HUES48 (cell line): Measurements from ENCODE around the gene SYP.
A peak's percentile ranks its signal among the peaks of the same experiment; 100 is the strongest.

Experiments used
- H3K27ac ChIP-seq: one replicate; pipeline ENCODE4 v1.7.0; 2013; ENCODE audit warnings: low read depth, low read length, inconsistent platforms
- H3K27me3 ChIP-seq: 2 replicates; pipeline ENCODE4 v1.6.1; 2013; ENCODE audit warnings: mild to moderate bottlenecking, low read length; ENCODE audit not compliant: control insufficient read depth, insufficient read depth
- H3K36me3 ChIP-seq: 2 replicates; pipeline ENCODE4 v1.6.1; 2013; ENCODE audit warnings: low read length; ENCODE audit not compliant: control insufficient read depth, insufficient read depth
- H3K4me1 ChIP-seq: 2 replicates; pipeline ENCODE4 v1.6.1; 2013; ENCODE audit warnings: mild to moderate bottlenecking, low read length; ENCODE audit not compliant: control insufficient read depth, insufficient read depth
- H3K4me3 ChIP-seq: 2 replicates; pipeline ENCODE4 v1.5.1; 2013; ENCODE audit warnings: mild to moderate bottlenecking, low read depth, low read length
- H3K9ac ChIP-seq: 2 replicates; pipeline ENCODE4 v1.6.1; 2013; ENCODE audit warnings: mild to moderate bottlenecking, low read depth, low read length, moderate library complexity
- H3K9me3 ChIP-seq: 2 replicates; pipeline ENCODE4 v1.6.1; 2013; ENCODE audit warnings: low read length; ENCODE audit not compliant: control insufficient read depth, insufficient read depth

The SYP gene

DNA sequence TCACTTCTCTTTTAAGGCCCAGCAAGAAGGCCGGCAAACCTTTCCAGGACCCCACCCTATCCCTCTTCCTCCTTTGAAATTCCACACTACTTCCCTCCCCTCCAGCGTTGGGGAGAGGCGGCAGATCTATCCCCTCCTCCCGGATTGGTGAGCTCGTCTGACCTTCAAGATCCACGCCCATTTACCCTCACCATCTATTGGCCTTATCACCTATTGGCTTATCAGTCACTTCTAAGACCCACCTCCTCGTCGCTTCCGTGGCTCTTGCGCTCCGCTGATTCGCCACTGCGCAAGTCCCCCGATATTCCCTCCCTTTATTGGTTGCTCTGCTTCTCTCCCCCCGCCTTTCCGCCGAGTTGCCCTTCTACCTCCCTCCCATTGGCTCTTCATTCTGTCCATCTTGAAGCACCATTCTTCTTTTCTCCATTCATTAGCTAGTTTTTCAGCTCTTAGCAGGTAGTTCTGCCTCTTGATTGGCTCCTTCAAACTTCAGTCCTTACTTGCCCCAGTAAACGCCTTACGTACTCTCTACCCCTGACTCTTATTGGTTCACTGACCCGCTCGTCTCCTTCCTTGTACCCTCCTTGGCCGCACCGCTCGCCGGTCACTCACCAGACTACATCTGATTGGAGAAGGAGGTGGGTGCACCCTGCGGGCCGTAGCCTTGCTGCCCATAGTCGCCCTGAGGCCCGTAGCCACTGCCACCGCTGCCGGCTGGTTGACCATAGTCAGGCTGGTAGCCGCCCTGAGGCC lies 9.0 kb downstream of the SYP start:
- H3K9ac ChIP-seq: peak overlapping the region; percentile 59
- H3K27me3 ChIP-seq: no peaks in the 10 kb centered on the region
- no peaks in the 10 kb centered on the region for H3K4me1 ChIP-seq
- peaks cover 36% of the 10 kb centered on the region; the same call in 1 of the 2 replicates for H3K9me3 ChIP-seq
- H3K27ac ChIP-seq: peak overlapping the region; percentile 91
- H3K4me3 ChIP-seq: peak overlapping the region; percentile 72
- no peaks in the 10 kb centered on the region for H3K36me3 ChIP-seq

DNA sequence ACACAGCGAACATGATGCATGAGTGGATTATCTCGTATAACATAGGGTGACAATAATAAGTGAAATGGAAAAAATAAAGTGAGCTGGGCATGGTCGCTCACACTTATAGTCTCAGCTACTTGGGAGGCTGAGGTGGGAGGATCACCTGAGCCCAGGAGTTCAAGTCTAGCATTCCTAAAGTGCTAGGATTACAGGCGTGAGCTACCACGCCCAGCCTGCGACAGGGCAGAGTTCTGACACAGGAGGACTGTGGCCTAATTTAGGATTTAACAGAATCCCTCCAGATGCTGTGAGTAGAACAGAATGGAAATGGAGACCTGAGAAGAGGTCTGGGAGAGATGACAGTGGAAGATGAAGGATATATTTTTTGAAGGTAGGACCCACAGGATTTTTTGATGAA lies 10.4 kb downstream of the SYP start:
- Histone ChIP-seq H3K9ac (no peak overlapping the region), H3K27ac (no peak overlapping the region), H3K27me3 (no peaks in the 10 kb centered on the region), H3K36me3 (no peaks in the 10 kb centered on the region), H3K9me3 (peaks cover 34% of the 10 kb centered on the region; the same call in 1 of the 2 replicates), H3K4me3 (no peak overlapping the region), H3K4me1 (no peaks in the 10 kb centered on the region)

DNA sequence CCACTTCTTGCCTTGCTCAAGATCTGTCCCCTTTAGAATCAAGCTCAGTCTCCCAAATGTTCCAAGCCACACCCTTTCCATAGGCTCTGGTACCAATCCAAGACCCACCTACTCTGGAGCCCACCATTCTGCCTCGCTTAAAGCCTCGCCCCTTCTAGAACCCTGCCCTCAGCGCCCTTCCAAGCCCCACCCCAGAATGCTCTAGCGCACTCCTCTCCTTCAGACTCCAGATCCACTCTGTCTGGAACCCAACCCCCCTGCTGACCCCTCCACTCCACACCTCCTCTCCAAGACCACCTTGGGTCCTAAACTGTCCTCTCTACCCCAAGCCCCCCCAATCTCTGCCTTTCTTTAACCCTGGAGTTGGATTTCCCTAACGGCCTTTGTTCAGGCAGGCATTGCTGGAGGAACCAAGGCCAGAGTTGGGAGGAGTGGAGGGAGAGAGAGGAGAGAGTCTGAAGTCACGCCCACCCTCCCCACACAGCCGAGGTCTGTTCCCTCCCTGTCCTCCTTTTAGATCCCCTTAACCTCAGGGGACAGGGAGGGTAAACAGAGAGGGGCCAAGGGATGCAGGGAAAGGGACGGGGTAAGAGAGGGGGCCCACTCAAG lies 11.4 kb downstream of the SYP start:
- Histone ChIP-seq H3K27ac (no peak overlapping the region), H3K4me1 (no peaks in the 10 kb centered on the region), H3K27me3 (no peaks in the 10 kb centered on the region), H3K9me3 (peaks cover 30% of the 10 kb centered on the region; the same call in 1 of the 2 replicates), H3K4me3 (no peak overlapping the region), H3K9ac (no peak overlapping the region), H3K36me3 (no peaks in the 10 kb centered on the region)

DNA sequence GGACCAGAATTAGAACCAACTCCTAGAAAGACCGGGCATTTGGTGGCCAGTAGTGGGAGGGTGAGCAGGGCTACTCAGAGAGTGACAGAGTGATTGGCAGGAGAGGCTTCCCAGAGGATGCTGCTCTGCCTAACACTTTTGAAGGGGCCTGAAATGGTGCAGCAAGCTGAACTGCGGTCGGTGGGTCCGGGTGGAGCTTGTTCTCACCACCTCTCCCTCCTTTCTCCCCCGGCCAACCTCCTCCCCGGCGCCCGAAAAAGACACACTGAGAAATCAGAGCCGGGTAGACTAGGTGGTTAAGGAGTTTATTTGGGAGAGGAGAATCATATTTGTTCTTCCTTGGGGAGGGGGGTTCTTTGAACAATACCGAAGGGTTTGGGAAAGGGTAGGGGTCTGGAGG lies 12.5 kb downstream of the SYP start:
- H3K27ac ChIP-seq: no peak overlapping the region
- peak overlapping the region; percentile 65; the same call in 1 of the 2 replicates for H3K4me3 ChIP-seq
- peaks cover 3% of the 10 kb centered on the region; the same call in 1 of the 2 replicates for H3K36me3 ChIP-seq
- H3K4me1 ChIP-seq: no peaks in the 10 kb centered on the region
- H3K27me3 ChIP-seq: no peaks in the 10 kb centered on the region
- no peak overlapping the region for H3K9ac ChIP-seq
- H3K9me3 ChIP-seq: peaks cover 26% of the 10 kb centered on the region

DNA sequence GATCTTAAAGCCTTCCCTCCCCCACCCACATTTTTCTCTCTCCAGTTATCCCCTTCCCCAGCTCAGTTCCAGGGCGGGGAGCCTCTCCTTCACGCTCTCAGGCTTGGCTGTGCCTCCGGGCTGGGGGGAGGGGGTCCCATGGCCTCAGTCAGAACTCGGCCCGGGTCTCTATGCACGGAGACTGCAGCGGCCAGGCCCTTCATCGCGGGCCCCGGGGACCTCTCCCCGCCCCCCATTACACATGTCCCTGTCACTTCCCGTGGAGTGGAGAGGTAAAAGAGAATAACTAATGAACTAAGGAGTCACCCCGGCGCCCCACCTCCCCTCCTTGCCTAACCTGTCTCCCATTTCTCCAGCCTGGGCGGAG lies 13.0 kb downstream of the SYP start:
- H3K36me3 ChIP-seq: peaks cover 3% of the 10 kb centered on the region
- peak overlapping the region; percentile 21 for H3K27ac ChIP-seq
- no peak overlapping the region for H3K9ac ChIP-seq
- H3K4me3 ChIP-seq: peak overlapping the region; percentile 65
- H3K27me3 ChIP-seq: no peaks in the 10 kb centered on the region
- no peaks in the 10 kb centered on the region for H3K4me1 ChIP-seq
- H3K9me3 ChIP-seq: peaks cover 31% of the 10 kb centered on the region

DNA sequence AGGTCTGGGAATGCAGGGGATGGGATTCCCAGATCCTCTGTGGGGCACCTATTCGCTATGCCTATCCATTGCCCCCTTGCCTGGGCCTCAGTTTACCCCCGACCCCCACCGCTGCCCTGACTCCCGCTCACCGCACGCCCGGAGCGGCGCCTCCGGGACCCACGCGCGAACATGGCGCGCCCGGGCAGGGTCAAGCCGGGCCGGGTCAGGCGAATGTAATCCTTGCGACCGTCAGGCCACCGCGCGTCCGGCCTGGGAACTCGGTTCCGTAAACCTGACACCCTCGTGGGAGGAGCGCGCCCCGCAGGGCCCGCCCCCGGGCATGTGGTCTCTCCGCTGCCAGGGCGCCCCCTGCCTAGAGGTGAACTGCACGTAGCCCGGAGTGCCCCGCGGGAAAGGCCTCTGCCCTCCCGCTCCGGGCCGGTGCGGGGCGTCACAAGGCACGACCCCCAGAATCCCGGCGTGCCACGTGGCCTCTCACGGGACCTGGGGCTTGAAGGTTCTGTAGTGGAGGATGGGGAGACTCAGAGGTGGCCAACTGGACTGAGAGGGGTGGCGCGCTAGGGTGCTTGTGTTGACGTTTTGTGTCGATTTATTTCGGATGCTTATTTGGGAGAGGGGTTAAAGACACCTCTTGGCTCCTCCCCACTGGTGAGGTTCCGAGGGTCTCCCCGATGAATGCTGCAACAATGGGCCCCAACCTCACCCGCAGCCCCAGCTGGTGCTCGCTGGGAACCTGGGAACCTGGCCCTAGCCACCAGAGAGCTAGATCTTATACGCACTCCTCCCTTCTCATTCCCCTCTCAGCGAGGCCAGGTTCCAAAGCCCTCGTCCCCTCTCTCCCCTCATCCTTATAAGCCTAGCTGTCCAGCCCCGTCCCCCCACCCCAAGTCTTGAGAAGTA lies 13.6 kb downstream of the SYP start, which contains the start of gene PRICKLE3:
PRICKLE3 (minus strand) TSS at position 249 of the 903 bp plus-strand sequence; CDS start at position 173, 76 bp downstream.
- H3K4me1 ChIP-seq: no peaks in the 10 kb centered on the region
- H3K36me3 ChIP-seq: peaks cover 3% of the 10 kb centered on the region
- peak within 1 kb of the TSS; percentile 42 for H3K27ac ChIP-seq
- peak within 1 kb of the TSS; percentile 65 for H3K4me3 ChIP-seq
- peaks cover 31% of the 10 kb centered on the region for H3K9me3 ChIP-seq
- no peaks in the 10 kb centered on the region for H3K27me3 ChIP-seq
- no peak within 1 kb of the TSS for H3K9ac ChIP-seq

DNA sequence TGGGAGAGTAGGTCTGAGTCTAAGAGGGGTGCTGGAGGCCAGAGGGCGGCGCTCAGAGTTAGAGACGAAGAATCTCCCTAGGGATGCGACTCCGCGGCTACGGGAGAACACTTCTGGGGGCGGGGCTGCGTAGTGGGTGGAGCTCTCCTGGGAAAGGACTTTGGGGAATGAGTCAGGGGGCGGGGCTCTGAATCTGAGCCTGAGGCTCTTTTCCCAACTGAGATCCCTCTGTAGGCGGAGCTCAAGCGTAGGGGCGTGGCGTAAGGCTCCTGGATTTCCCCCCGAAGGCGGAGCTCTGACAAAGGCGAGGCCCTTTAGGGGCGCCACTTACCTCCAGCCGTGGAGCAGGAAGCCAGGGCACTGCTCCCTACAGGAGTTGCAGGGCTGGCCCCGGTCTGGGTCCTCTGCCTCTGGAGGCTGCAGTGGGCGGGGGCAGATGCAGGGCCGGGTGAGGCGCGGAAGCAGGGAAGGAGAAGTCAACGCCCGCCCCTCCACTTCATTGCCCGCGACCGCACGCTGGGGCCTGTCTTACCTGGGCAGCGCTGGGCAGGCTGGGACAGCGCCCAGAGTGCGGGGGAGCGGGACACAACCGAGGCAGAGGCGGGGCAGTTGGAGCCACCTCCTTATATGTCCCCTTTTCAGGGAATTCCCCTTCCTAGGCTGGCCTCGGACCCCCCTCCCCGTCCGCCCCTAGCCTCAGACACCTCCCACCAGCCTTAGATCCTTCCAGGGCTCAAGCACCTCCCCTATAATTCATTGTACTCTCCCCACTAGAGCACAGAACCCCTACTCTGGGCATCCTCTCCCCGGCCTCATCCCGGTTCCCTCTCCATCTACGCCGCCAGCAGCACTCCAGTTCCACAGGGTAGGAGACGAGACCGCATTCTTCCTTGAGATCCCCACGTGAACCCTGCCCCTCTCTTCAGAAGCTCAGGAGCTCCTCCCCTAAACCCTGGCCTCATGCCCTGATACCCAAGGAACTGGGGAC lies 15.4 kb downstream of the SYP start:
- peak overlapping the region; percentile 61 for H3K27ac ChIP-seq
- no peaks in the 10 kb centered on the region for H3K4me1 ChIP-seq
- no peaks in the 10 kb centered on the region for H3K27me3 ChIP-seq
- peaks cover 35% of the 10 kb centered on the region for H3K9me3 ChIP-seq
- peak overlapping the region; percentile 57 for H3K4me3 ChIP-seq
- H3K36me3 ChIP-seq: peaks cover 3% of the 10 kb centered on the region
- no peak overlapping the region; the same call in 1 of the 2 replicates for H3K9ac ChIP-seq

DNA sequence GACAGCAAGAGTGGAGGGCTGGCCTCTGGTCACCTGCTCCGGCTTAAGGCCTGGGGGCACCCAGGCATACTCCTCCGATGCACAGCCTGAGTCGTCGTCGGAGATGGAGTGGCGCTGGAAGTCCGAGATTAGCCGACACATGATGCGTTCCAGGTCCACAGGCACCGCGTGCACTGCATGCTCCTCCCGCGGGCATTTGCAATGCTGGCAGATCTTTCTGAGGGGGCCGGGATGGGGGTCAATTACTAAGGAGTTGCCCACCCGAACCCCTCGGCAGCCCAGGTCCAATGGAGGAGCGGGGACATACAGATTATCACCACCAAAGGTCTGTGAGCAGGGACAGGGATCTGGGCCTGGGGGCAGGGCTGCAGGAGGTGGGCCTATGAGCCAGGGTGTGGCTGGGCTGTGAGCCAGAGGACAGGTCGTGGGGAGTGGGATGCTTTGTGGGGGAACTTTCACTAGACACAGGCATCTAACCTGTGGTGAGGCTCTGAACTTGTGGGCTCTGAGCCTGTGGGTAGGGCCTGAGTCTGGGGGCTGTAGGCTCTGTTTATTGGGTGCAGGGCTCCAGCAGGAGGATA lies 16.2 kb downstream of the SYP start:
- Histone ChIP-seq H3K9me3 (peaks cover 30% of the 10 kb centered on the region), H3K4me1 (no peaks in the 10 kb centered on the region), H3K4me3 (peak overlapping the region; percentile 40), H3K36me3 (peaks cover 3% of the 10 kb centered on the region), H3K27me3 (no peaks in the 10 kb centered on the region), H3K27ac (peak overlapping the region; percentile 54), H3K9ac (no peak overlapping the region)

DNA sequence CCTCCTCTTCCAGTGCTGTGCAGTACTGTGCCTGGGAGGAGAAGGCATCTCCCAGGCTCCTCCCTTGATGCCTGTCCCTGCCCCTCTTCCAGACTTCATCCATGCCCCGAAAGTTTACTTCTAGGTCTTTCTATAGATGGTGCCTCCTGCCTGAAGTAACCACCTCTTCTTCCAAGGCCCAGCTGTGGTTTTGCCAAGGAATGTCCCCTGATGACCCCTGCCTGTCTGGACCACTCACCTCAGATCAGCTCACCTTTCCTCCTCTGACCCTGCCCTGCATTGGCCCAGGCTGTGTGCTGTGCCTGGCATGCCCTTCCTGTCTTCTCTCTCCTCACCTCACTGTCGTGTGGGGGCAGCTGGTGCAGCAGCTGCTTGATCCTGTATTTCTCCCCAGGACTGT lies 20.6 kb downstream of the SYP start:
- no peak overlapping the region for H3K4me3 ChIP-seq
- no peaks in the 10 kb centered on the region for H3K4me1 ChIP-seq
- no peak overlapping the region for H3K9ac ChIP-seq
- H3K27ac ChIP-seq: no peak overlapping the region
- no peaks in the 10 kb centered on the region for H3K27me3 ChIP-seq
- peaks cover 16% of the 10 kb centered on the region for H3K9me3 ChIP-seq
- peaks cover 16% of the 10 kb centered on the region for H3K36me3 ChIP-seq

DNA sequence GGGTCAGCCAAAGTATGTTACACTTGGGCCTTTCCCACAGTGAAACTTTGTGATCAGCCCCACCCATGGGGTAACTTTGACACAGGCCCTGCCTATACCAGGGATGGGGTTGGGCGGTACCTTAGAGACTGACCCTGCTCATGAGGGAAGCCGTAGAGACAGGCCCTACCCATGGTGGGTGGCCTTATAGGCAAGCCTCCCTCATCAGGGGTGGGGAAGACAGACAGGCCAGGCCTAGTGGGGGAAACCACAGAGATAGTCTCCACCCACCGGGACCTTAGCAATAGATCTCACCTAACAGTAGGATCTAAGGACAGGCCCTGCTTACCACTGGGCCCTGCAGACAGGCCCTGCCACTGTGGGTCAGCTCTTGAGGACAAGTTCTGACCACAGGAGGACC lies 21.5 kb downstream of the SYP start:
- no peaks in the 10 kb centered on the region for H3K27me3 ChIP-seq
- no peak overlapping the region for H3K9ac ChIP-seq
- H3K27ac ChIP-seq: no peak overlapping the region
- peaks cover 20% of the 10 kb centered on the region for H3K9me3 ChIP-seq
- no peaks in the 10 kb centered on the region for H3K4me1 ChIP-seq
- no peak overlapping the region for H3K4me3 ChIP-seq
- H3K36me3 ChIP-seq: peaks cover 16% of the 10 kb centered on the region
